Adrenal gland (tissue), 12 donors: ENCODE results near the gene UNC13C. TPM values are rescaled to one million over a fixed set of nuclear protein-coding genes. Genes with fewer than 3 reads are reported as not detected.

ENCODE experiments used
- DNase-seq, 7 donors: peaks; one replicate each; pipeline ENCODE4 v3.0.0-alpha.2; 2019 to 2020
- H3K27ac ChIP-seq, 5 donors: fragments of 200-600 bp; sonication (generic) in 4 of 5; 1 replicate in 3 of 5; 2 replicates in 2 of 5; pipeline versions ENCODE4 v1.5.1 to v1.8.0; 2016 to 2020; ENCODE audit warnings: mild to moderate bottlenecking in 1 of 5
- H3K27me3 ChIP-seq: fragments of 200-600 bp; 2 replicates; pipeline ENCODE4 v1.8.0; 2021
- H3K36me3 ChIP-seq, 2 donors: fragments of 200-600 bp; replicated peaks in 1 of 2; 1 replicate in 1 of 2; 2 replicates in 1 of 2; pipeline versions ENCODE4 v1.5.1 to v1.8.0; 2018 to 2022
- H3K4me1 ChIP-seq, 2 donors: fragments of 200-600 bp; replicated peaks in 1 of 2; 1 replicate in 1 of 2; 2 replicates in 1 of 2; pipeline versions ENCODE4 v1.5.1 to v1.8.0; 2018 to 2021
- H3K4me3 ChIP-seq, 4 donors: fragments of 200-600 bp; sonication (generic) in 3 of 4; one replicate each; pipeline ENCODE4 v1.5.1; 2016 to 2018
- H3K9me3 ChIP-seq, 3 donors: fragments of 200-600 bp; sonication (generic) in 1 of 3; replicated peaks in 1 of 3; 1 replicate in 2 of 3; 2 replicates in 1 of 3; pipeline versions ENCODE4 v1.5.1 to v1.8.0; 2016 to 2021
- POLR2A ChIP-seq, 2 donors: fragments of 450-650 bp; IDR thresholded peaks; one replicate each; pipeline ENCODE4 v1.6.1; 2017; ENCODE audit warnings: antibody characterized with exemption in 2 of 2, mild to moderate bottlenecking in 2 of 2, moderate library complexity in 1 of 2
- WGBS, 4 donors: extraction: QIAGEN DNeasy Blood & Tissue Kit in 2 of 4; methylation state at CpG; one replicate each; pipeline versions ENCODE4 v1.1.5 to v1.1.7; 2013 to 2017; 5-methylcytosine and 5-hydroxymethylcytosine counted together
- intact Hi-C, 2 donors: fragments of 100-400 bp; cut with DNase I; formaldehyde crosslinking; loops; one replicate each; pipeline versions ENCODE4 v1.14.1 to v1.15.0; 2022 to 2023
- polyA plus RNA-seq, 3 donors: library from polyadenylated mRNA; stranded (reverse); fragments of 200-250 nt in 2 of 3; fragments of 350-450 nt in 1 of 3; fragmentation: Illumina TruSeq in 1 of 3; extraction: RNeasy Lipid Tissue Mini Kit (QIAGEN cat#74804) in 1 of 3; gene quantifications; one replicate each; pipeline ENCODE4 v1.2.3, GENCODE V29; 2013 to 2014
- total RNA-seq, 9 donors: library from RNA; depleted of rRNA in 4 of 9; stranded (reverse); fragments of >200 nt in 4 of 9; fragments of 120-200 nt in 1 of 9; fragmentation: NEBNext Ultra II Directional in 1 of 9; extraction: Animal tissue kit (Norgen Biotek cat#: 25700) in 1 of 9; gene quantifications; one replicate each; pipeline versions ENCODE4 v1.1.0 to v1.2.4, GENCODE V29; 2013 to 2023
- TF ChIP-seq, protein P1 (sequence below), 6 experiments: fragments of 450-650 bp in 4 of 6; fragments of 200-600 bp in 2 of 6; sonication (generic) in 1 of 6; IDR thresholded peaks; 1 replicate in 5 of 6; 2 replicates in 1 of 6; pipeline versions ENCODE4 v1.5.1 to v1.8.0; 2016 to 2021; ENCODE audit warnings: antibody characterized with exemption in 6 of 6, mild to moderate bottlenecking in 2 of 6, moderate library complexity in 1 of 6
- donor health status: healthy with polysubstance abuse.
- donor health status: Bipolar disorder and iron deficiency.
- donor health status: DM: yes; HTN: yes; CAD: no.
- donor health status: DM: no; HTN: no; CAD: no.
- donor health status: DM: no; HTN: no; CAD: no.
- donor health status: DM: yes; HTN: yes; CAD: no.

The UNC13C gene
- total and polyA plus RNA-seq, 12 donors: 0.04 to 0.61 (median 0.20) TPM; not detected in 4

DNA sequence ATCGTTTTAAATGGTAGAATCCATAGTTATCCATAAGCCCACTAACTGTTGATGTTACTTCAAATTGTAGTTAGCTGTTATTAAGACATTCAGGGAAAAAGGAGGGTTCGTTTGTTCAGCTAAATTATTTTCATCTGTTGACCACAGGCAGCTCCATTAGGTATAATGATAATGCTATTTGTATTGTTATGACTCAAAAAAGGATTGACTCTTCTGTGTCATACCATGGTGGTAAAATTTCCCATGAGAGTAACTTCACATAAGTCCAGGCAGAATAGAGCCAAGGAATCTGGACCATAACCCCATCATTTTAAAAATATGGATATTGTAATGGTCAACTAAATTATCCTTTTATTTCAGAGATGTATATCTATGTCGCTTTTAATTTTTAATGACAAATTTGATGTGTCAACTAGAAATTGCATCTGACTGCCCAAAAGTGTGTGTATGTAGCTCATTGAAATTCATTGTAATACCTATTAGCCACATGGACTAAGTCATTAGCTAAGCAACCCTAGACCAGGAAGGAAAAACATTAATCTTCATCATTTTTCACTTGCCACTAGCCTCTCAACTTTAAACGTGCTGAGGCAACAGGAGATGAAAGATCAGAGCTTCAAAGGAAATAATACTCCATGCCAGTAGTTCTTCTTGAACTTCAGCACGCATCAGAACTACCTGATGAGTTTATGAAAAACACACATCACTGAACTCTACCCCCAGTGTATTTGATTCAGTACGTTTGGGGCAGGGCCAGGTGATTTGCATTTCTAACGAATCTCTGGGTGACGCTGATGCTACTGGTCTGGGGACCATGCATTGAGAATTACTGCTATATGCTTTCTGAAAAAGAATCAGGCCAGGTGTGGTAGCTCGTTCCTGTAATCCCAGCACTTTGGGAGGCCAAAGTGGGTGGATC is 537.7 kb downstream of the UNC13C start:
- DNase-seq: no peak
- H3K27ac ChIP-seq: no peak overlapping the region

DNA sequence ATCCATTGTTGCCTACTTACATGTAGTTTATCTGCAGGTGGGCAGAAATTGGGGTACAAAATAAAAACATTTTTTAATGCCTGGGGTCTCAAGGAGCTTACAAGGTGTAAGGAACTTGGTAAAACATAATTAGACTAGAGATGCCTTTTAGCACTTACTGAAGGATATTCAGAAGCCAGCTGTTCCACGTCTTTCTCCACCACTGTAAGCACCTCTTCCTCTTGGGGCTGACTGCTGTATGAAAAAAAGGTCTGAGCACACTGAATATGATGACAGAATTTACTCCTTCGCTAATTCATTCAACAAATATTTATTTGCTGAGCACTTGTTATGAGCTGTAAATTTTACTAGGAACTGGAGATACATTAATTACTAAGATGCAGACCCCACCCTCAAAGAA is 539.1 kb downstream of the UNC13C start:
- intact Hi-C loops: no loop called here
- H3K27me3 ChIP-seq: no peaks in the 10 kb centered on the region
- H3K4me3 ChIP-seq: no peak overlapping the region
- TF ChIP-seq, protein P1, sequence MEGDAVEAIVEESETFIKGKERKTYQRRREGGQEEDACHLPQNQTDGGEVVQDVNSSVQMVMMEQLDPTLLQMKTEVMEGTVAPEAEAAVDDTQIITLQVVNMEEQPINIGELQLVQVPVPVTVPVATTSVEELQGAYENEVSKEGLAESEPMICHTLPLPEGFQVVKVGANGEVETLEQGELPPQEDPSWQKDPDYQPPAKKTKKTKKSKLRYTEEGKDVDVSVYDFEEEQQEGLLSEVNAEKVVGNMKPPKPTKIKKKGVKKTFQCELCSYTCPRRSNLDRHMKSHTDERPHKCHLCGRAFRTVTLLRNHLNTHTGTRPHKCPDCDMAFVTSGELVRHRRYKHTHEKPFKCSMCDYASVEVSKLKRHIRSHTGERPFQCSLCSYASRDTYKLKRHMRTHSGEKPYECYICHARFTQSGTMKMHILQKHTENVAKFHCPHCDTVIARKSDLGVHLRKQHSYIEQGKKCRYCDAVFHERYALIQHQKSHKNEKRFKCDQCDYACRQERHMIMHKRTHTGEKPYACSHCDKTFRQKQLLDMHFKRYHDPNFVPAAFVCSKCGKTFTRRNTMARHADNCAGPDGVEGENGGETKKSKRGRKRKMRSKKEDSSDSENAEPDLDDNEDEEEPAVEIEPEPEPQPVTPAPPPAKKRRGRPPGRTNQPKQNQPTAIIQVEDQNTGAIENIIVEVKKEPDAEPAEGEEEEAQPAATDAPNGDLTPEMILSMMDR (IDR thresholded peaks at IDR 0.05): no peak
- TF ChIP-seq POLR2A (IDR thresholded peaks at IDR 0.05): no peak
- H3K4me1 ChIP-seq: peaks cover 7 to 20% of the 10 kb centered on the region in 2 donors
- H3K9me3 ChIP-seq: no peaks in the 10 kb centered on the region
- no peak overlapping the region for H3K27ac ChIP-seq
- H3K36me3 ChIP-seq: no peaks in the 10 kb centered on the region
- 67 to 74% (median 73%) methylated on average over 2 of the region's 2 CpGs for WGBS, 4 donors
- no peak for DNase-seq

More for the DNA sequence above, 537.7 kb downstream of the UNC13C start:
- no peaks in the 10 kb centered on the region for H3K36me3 ChIP-seq
- WGBS, 4 donors: 74 to 83% (median 77%) methylated on average over 9 of the region's 9 CpGs
- no peaks in the 10 kb centered on the region for H3K27me3 ChIP-seq
- H3K4me3 ChIP-seq: no peak overlapping the region
- H3K4me1 ChIP-seq: peaks cover 6 to 19% of the 10 kb centered on the region in 2 donors
- TF ChIP-seq POLR2A (IDR thresholded peaks at IDR 0.05): no peak
- TF ChIP-seq, protein P1 (IDR thresholded peaks at IDR 0.05): no peak
- no peaks in the 10 kb centered on the region for H3K9me3 ChIP-seq
- intact Hi-C loops: no loop called here

DNA sequence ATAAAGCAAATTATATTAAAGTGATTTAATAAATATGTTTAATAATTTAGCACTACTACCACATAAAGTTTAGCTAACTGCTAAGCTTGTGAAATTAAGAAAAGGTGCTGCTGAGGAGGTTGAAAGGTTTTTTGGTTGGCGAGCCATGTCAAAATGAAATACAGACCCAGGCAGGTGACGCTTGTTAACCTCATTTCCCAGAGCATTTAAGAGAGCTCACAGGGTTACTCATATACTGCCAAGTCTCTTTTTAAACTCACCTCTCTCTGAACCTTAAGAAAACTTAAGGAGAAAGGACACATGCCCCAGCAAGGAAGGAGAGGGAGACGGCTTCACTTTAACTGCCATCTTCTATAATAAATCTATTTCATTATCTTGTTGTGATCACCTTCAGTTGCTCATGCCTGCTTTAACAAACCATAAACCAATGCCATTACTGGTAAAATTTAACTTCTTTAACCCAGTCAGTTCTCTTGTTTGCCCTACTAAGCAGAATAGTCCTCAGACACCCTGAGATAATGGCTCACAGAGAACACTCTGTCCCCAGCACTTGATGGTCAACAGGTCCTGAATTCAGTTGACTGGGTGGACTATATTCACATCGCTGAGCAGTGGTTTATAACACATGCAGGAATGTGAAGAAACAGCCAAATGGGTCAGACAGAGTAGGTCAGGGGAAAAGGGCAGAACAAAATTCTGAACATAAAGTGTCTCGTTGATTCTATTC is 540.1 kb downstream of the UNC13C start:
- peaks cover 7 to 20% of the 10 kb centered on the region in 2 donors for H3K4me1 ChIP-seq
- no peak for DNase-seq
- 44 to 73% (median 56%) methylated on average over 5 of the region's 5 CpGs for WGBS, 4 donors
- no peak overlapping the region for H3K27ac ChIP-seq
- intact Hi-C loops: no loop called here
- H3K27me3 ChIP-seq: no peaks in the 10 kb centered on the region
- H3K36me3 ChIP-seq: no peaks in the 10 kb centered on the region
- H3K4me3 ChIP-seq: no peak overlapping the region
- no peaks in the 10 kb centered on the region for H3K9me3 ChIP-seq
- no peak for TF ChIP-seq POLR2A (IDR thresholded peaks at IDR 0.05)
- TF ChIP-seq, protein P1 (IDR thresholded peaks at IDR 0.05): no peak

DNA sequence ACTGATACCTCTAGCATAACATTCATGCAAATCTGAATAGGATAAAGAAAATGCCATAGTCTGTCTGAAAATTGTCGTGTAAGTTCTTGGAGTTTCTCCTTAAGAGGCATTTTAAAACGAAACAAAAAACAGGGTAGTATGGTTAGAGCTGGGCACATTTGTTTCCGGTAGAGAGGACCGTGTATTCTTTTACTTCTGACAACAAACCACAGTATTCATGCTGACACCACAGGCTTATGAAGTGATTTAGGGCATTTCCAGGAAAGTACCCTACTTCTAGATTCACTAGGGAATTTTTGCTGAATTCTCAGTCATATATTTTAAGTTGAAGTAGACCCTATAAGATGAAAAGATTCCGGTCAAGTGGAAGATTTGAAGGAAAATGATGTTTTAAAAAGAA is 541.3 kb downstream of the UNC13C start:
- Histone ChIP-seq H3K27me3 (no peaks in the 10 kb centered on the region), H3K9me3 (no peaks in the 10 kb centered on the region), H3K4me3 (no peak overlapping the region), H3K36me3 (no peaks in the 10 kb centered on the region), H3K4me1 (peaks cover 7 to 20% of the 10 kb centered on the region in 2 donors), H3K27ac (no peak overlapping the region)
- intact Hi-C loops: no loop called here
- DNase-seq: no peak
- WGBS, 4 donors: 45 to 74% (median 63%) methylated on average over 5 of the region's 5 CpGs
- TF ChIP-seq, protein P1 (IDR thresholded peaks at IDR 0.05): no peak
- TF ChIP-seq POLR2A (IDR thresholded peaks at IDR 0.05): no peak
